GM13976 (cell line): ENCODE results near the gene PTCD3.

Source experiments
- DNase-seq: peaks from one replicate; pipeline ENCODE4 v3.0.0; 2012; ENCODE audit warnings: low spot score
- in situ Hi-C: fragments of 300-500 bp; cut with MboI; formaldehyde crosslinking; loops from one replicate; pipeline ENCODE4 v1.12.0; 2022; ENCODE audit warnings: low sequenced_read_pairs, mixed read lengths, inconsistent platforms; ENCODE audit not compliant: unreplicated experiment
- TF ChIP-seq, protein P1 (sequence below): IDR thresholded peaks from 2 replicates; pipeline ENCODE4 v1.5.1; 2012; ENCODE audit warnings: borderline replicate concordance, mild to moderate bottlenecking; ENCODE audit not compliant: insufficient read depth; ENCODE audit errors: extremely low read depth, missing control alignments, control extremely low read depth

PTCD3 gene

DNA sequence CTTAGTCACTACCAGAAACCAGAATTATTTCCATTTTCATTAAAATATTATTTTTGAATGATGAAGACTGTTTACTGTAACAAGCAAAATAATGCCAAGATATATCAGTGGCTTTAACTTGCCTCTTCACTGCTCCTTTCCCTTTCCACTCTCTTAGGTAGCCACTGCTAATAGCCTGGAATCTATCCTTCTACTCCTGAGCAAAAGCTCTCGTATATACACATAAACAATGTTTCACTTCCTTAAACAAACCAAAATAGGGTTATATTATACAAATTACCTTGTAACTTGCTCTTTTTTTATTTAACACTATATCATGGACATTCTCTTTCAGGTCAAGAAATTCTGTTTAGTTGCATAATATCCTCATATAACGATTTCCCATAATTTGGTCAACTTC, 68.4 kb downstream of the PTCD3 start:
- no peak for DNase-seq
- TF ChIP-seq, protein P1, sequence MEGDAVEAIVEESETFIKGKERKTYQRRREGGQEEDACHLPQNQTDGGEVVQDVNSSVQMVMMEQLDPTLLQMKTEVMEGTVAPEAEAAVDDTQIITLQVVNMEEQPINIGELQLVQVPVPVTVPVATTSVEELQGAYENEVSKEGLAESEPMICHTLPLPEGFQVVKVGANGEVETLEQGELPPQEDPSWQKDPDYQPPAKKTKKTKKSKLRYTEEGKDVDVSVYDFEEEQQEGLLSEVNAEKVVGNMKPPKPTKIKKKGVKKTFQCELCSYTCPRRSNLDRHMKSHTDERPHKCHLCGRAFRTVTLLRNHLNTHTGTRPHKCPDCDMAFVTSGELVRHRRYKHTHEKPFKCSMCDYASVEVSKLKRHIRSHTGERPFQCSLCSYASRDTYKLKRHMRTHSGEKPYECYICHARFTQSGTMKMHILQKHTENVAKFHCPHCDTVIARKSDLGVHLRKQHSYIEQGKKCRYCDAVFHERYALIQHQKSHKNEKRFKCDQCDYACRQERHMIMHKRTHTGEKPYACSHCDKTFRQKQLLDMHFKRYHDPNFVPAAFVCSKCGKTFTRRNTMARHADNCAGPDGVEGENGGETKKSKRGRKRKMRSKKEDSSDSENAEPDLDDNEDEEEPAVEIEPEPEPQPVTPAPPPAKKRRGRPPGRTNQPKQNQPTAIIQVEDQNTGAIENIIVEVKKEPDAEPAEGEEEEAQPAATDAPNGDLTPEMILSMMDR, result no peak
- in situ Hi-C loops, result no loop called here

DNA sequence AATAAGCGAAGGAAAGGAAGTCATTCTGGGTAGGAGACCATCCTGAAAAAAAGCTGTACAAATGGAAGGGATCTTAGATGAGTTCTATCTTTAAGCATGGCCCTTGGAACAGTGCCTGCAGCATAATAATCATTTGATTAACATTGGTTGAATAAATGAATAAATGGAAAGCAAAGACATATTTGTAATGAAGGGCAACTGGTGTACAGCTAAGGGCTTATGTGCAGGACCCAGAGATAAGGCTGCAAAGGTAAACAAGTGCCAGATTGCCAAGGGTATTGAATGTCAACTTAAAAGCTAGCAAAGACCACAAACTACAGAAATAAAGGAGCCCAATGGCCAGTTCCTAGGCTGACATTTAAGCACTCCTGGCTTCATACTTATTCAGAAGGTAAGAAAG, 69.8 kb downstream of the PTCD3 start:
- TF ChIP-seq, protein P1, result no peak
- DNase-seq, result no peak
- in situ Hi-C loops, result no loop called here

DNA sequence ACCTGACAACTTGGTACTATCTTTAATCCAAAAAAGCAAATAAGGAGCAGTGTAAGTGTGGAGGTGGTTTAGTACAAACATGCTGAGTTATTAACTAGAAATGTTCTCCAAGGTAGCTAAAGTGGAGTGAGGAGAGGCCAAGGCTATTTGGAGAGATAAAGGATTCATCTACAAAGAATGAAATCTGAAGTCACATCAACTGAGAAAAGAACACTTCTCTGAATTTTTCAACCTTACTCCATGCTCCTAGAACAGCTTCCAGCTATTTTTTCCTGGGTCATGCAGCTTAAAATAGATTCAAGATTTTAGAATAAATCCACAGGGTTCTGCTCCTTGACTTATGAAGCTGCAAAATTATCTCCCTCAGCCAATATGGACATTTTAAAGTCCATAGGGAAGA, 70.6 kb downstream of the PTCD3 start:
- no peak for DNase-seq
- TF ChIP-seq, protein P1, result no peak
- in situ Hi-C loops, result no loop called here

DNA sequence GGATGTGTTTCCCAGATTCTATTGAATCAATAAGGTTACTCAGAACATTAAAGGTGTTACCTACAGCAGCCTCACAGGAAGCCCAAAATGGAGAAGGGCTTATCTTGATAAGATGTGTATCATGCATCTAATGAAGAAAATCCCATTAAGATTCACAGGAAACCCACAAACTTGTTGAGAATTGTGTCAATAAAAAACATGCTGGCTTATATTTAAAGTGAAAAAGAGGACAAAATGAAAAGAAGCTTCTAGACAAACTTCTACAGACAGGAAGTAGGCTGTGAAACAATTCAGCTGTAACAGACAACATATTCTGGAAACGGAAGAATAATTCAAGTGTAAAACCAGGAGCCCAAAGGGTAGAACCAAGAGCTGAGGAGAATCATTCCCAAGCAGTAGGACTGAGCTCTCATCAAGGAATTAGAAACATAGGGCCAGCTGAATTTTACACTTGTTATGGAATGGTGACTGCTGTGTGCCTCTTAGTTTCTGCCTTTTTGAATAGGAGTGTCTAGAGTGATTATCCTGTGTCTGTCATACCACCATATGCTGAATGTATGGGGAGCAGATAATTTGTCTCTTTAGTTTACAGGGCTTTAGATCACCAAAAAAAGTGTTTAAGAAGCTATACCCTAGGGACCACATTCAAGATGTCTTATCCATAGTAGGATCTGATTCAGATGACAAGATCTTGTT, 79.6 kb downstream of the PTCD3 start:
- DNase-seq, result no peak
- TF ChIP-seq, protein P1, result no peak
- in situ Hi-C loops, result no loop called here

DNA sequence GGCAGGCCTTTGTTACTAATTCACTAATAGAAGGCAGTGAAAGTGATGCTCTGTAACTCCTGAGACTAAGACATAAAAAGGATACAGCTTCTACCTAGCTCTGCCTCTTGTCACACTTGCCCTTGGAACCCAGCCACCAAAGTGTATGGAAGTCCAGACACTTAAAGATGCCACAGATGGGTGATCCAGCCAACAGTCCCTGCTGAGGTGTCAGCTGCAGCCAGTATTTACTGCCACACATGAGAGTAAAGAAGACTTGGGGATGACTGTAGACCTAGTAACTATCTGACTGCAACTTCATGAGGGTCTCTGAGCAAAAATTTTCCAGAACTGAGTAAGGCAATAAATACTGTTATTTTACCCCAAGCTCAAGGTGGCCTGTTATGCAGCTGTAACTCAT, 80.4 kb downstream of the PTCD3 start:
- TF ChIP-seq, protein P1, result no peak
- DNase-seq, result no peak
- in situ Hi-C loops, result no loop called here

DNA sequence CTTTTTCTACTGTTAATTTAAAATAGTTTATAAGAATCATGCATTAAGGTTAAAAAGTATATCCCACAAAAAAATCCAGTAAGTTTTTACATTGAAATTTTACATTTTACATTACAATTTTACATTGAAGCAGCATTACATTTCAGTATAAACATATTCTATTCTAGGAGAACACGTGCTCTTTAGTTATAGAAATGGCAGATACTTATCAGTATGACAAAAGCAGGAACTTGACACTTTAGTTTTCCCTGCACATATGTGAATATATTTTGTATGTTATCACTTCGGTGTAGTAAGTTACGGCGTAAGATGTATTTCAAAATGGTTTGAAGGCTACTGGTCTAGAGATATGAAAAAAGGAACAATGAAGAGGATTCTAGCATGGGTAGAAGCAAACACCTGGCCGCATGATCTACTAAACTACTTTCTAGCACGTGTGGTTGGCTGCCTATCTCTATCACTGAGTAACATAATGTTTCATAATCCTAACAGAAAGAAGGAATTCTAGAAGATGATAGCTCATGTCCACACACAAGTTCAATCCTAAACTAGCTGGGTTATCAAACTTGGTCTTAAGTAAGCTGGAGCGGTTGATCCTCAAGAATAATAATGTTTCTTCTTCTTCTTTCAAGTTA, 83.9 kb downstream of the PTCD3 start:
- DNase-seq, result no peak
- in situ Hi-C loops, result loop anchor here (10.0 kb wide), 1 partner anchor 455 kb away; no protein-coding TSS in a partner anchor
- TF ChIP-seq, protein P1, result no peak
